OCI-LY3 (cell line): ENCODE data around the gene CTF1.
A peak's percentile ranks its signal among the peaks of the same experiment; 100 is the strongest.

ENCODE experiments used
- H2AFZ ChIP-seq: fragments of 200-600, 300-600 bp; shearing (Covaris generic); 2 replicates; pipeline ENCODE4 v1.6.0; 2014; ENCODE audit warnings: antibody characterized with exemption, low read depth, low read length
- H3K27ac ChIP-seq: fragments of 200-600, 300-600 bp; sonication (generic); 2 replicates; pipeline ENCODE4 v1.5.1; 2014; ENCODE audit warnings: mild to moderate bottlenecking, low read length, moderate library complexity, mixed read lengths
- H3K27me3 ChIP-seq: fragments of 200-600, 300-600 bp; sonication (generic); 2 replicates; pipeline ENCODE4 v1.6.1; 2014; ENCODE audit warnings: low read depth, low read length, mixed read lengths
- H3K36me3 ChIP-seq: fragments of 200-600, 300-600 bp; sonication (generic); replicated peaks from 2 replicates; pipeline ENCODE3; 2014; ENCODE audit warnings: low read depth, low read length, mixed read lengths
- H3K4me1 ChIP-seq: fragments of 300-600, 200-600 bp; sonication (generic); 2 replicates; pipeline ENCODE4 v1.6.1; 2014; ENCODE audit warnings: low read length, mixed read lengths
- H3K4me2 ChIP-seq: fragments of 200-600, 300-600 bp; sonication (generic); 2 replicates; pipeline ENCODE4 v1.6.1; 2014; ENCODE audit warnings: low read length, mixed read lengths
- H3K4me3 ChIP-seq: fragments of 300-600, 200-600 bp; sonication (generic); 2 replicates; pipeline ENCODE4 v1.5.1; 2014; ENCODE audit warnings: antibody characterized with exemption, mild to moderate bottlenecking, low read length, moderate library complexity
- H3K79me2 ChIP-seq: fragments of 300-600, 200-600 bp; shearing (Covaris generic); 2 replicates; pipeline ENCODE4 v1.6.1; 2014; ENCODE audit warnings: mild to moderate bottlenecking, low read length, mixed read lengths
- H3K9ac ChIP-seq: fragments of 300-600, 200-600 bp; shearing (Covaris generic); 2 replicates; pipeline ENCODE4 v1.6.0; 2014; ENCODE audit warnings: mild to moderate bottlenecking, low read length, moderate library complexity
- H3K9me3 ChIP-seq: fragments of 200-600, 300-600 bp; shearing (Covaris generic); 2 replicates; pipeline ENCODE4 v1.6.1; 2014; ENCODE audit warnings: low read length, mixed read lengths; ENCODE audit not compliant: insufficient read depth
- H4K20me1 ChIP-seq: fragments of 200-600, 300-600 bp; sonication (generic); 2 replicates; pipeline ENCODE4 v1.6.1; 2016; ENCODE audit warnings: low read length, mixed read lengths; ENCODE audit not compliant: insufficient read depth
- EZH2phosphoT487 ChIP-seq: fragments of 200-600 bp; shearing (Covaris generic); IDR thresholded peaks from 2 replicates; pipeline ENCODE4 v1.6.1; 2018; ENCODE audit warnings: antibody characterized with exemption, mixed run types, low read depth
- TF ChIP-seq, protein P1 (sequence below): fragments of 200-600, 300-600 bp; sonication (generic); IDR thresholded peaks from 2 replicates; pipeline ENCODE4 v1.5.1; 2014; ENCODE audit warnings: antibody characterized with exemption, low read length, low read depth

CTF1 gene

DNA sequence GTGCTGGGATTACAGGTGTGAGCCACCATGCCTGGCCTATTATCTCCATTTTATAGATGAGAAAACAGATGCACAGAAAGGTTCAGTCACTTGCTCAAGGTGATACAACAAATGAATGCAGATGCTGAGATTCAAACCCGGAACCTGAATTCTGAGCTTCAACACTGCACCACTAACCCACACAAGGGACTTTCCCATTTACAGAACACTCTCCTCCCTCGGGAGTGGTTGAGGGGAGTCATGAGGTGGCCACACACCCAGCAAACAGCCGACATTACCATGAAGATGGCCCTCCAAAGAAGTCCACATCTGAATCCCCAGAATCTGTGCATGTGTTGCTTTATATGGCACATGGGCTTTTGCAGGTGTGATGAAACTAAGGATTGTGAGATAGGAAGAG is 11.7 kb upstream of the CTF1 start:
- Histone ChIP-seq H3K27me3 (no peaks in the 10 kb centered on the region), H3K27ac (no peak overlapping the region), H4K20me1 (0 out of 2 replicates have a peak, but pooled peaks cover 2% of the 10 kb centered on the region), H3K79me2 (no peaks in the 10 kb centered on the region), H3K4me3 (no peak overlapping the region), H3K4me2 (0 out of 2 replicates have a peak overlapping the region, but pooled peaks have one; percentile 0), H2AFZ (no peak overlapping the region), H3K4me1 (peaks cover 33% of the 10 kb centered on the region), H3K9ac (no peak overlapping the region), H3K9me3 (no peaks in the 10 kb centered on the region), H3K36me3 (peaks cover 14% of the 10 kb centered on the region)
- TF ChIP-seq, protein P1, sequence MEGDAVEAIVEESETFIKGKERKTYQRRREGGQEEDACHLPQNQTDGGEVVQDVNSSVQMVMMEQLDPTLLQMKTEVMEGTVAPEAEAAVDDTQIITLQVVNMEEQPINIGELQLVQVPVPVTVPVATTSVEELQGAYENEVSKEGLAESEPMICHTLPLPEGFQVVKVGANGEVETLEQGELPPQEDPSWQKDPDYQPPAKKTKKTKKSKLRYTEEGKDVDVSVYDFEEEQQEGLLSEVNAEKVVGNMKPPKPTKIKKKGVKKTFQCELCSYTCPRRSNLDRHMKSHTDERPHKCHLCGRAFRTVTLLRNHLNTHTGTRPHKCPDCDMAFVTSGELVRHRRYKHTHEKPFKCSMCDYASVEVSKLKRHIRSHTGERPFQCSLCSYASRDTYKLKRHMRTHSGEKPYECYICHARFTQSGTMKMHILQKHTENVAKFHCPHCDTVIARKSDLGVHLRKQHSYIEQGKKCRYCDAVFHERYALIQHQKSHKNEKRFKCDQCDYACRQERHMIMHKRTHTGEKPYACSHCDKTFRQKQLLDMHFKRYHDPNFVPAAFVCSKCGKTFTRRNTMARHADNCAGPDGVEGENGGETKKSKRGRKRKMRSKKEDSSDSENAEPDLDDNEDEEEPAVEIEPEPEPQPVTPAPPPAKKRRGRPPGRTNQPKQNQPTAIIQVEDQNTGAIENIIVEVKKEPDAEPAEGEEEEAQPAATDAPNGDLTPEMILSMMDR: no peak
- no peak for TF ChIP-seq EZH2phosphoT487

DNA sequence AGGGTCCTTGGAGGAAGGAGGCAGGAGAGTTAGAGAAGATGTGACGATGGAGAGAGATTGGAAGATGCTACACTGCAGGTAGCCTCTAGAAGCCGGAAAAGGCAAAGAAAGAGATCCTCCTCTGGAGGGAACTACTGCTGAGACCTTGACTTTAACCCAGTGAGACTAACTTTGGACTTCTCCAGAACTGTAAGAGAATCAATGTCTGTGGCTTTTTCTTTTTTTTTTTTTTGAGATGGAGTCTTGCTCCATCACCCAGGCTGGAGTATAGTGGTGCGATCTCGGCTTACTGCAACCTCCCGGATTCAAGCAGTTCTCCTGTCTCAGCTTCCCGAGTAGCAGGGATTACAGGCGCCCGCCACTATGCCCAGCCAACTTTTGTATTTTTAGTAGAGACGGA is 11.2 kb upstream of the CTF1 start:
- Histone ChIP-seq H4K20me1 (0 out of 2 replicates have a peak, but pooled peaks cover 2% of the 10 kb centered on the region), H3K4me2 (0 out of 2 replicates have a peak overlapping the region, but pooled peaks have one; percentile 0), H3K4me1 (peaks cover 33% of the 10 kb centered on the region), H3K27ac (no peak overlapping the region), H3K79me2 (no peaks in the 10 kb centered on the region), H2AFZ (no peak overlapping the region), H3K9ac (no peak overlapping the region), H3K9me3 (no peaks in the 10 kb centered on the region), H3K4me3 (no peak overlapping the region), H3K27me3 (no peaks in the 10 kb centered on the region), H3K36me3 (peaks cover 14% of the 10 kb centered on the region)
- TF ChIP-seq, protein P1: no peak
- TF ChIP-seq EZH2phosphoT487: no peak

DNA sequence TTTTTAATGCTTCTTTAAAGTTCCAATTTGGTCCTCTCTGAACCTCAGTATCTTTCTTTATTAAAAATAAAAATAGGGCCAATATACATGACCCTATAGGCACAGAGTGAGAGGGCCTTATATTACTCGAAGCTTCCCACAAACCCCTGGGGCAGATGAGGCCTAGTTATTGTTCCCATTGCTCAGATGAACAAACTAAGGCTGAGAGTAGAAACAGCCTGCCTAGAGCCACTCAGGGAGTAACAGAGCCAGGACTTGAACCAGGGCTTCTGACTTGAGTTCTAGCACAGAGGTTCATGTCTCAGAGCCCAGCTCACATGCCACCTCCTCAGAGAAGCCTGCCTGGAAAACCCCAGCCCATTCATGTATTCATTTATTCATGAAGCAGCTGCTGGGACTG is 10.3 kb upstream of the CTF1 start:
- Histone ChIP-seq H3K9me3 (no peaks in the 10 kb centered on the region), H3K4me1 (peaks cover 33% of the 10 kb centered on the region), H3K9ac (no peak overlapping the region; the same call in 1 of the 2 replicates), H3K27ac (peak overlapping the region; percentile 48; the same call in 1 of the 2 replicates), H3K4me2 (peak overlapping the region; percentile 39), H3K4me3 (no peak overlapping the region), H2AFZ (no peak overlapping the region), H4K20me1 (0 out of 2 replicates have a peak, but pooled peaks cover 2% of the 10 kb centered on the region), H3K27me3 (no peaks in the 10 kb centered on the region), H3K79me2 (no peaks in the 10 kb centered on the region), H3K36me3 (peaks cover 14% of the 10 kb centered on the region)
- TF ChIP-seq, protein P1: no peak
- no peak for TF ChIP-seq EZH2phosphoT487

DNA sequence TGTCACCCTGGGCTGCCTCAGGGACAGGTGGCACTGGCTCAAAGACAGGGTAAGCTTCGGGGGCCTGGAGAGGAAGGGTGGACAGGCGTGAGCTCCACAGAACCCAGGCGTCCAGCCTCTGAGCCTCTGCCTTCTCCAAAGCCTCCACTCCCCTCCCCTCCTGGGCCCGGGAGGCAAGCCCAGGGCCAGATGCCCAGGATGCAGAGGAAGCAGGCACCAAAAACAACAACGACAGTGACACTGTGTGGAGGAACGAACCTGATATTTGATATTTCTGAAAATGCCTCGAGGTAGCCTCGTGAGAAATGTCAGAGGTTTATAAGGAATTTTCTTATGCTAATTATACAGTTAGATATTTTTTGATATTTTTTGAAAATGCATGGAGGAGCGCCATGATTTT is 8.5 kb upstream of the CTF1 start:
- no peak overlapping the region for H3K9ac ChIP-seq
- peaks cover 16% of the 10 kb centered on the region for H3K36me3 ChIP-seq
- no peak overlapping the region for H3K4me2 ChIP-seq
- no peak for TF ChIP-seq EZH2phosphoT487
- TF ChIP-seq, protein P1: no peak
- H2AFZ ChIP-seq: no peak overlapping the region
- no peak overlapping the region for H3K4me3 ChIP-seq
- H3K4me1 ChIP-seq: peaks cover 31% of the 10 kb centered on the region
- no peak overlapping the region for H3K27ac ChIP-seq
- no peaks in the 10 kb centered on the region for H4K20me1 ChIP-seq
- H3K27me3 ChIP-seq: no peaks in the 10 kb centered on the region
- H3K79me2 ChIP-seq: no peaks in the 10 kb centered on the region
- H3K9me3 ChIP-seq: no peaks in the 10 kb centered on the region
